GM12878 (cell line): Measurements from ENCODE around the gene OR5B3. TPM values are rescaled to one million over a fixed set of nuclear protein-coding genes. Genes with fewer than 3 reads are reported as not detected.

Experiments used
- ATAC-seq: fragments of 200-7000 bp; cut with Tn5 transposase; 3 replicates; pipeline ENCODE4 v1.9.1; 2020; ENCODE audit warnings: mild to moderate bottlenecking, moderate library complexity
- BruUV-seq: library from RNA; stranded (reverse); fragments of 400-500 nt; replicated peaks from 2 replicates; lab custom pipeline; 2021; lab: Mats Ljungman, UMichigan
- CTCF ChIA-PET: fragments of 300-600 bp; sonication (Branson Sonifier 250); formaldehyde crosslinking; extraction: SDS; loops from one replicate; lab custom pipeline; 2021; ENCODE audit warnings: inconsistent platforms; lab: Yijun Ruan, JAX
- POLR2A ChIA-PET: fragments of 350-600 bp; formaldehyde crosslinking; extraction: SDS; loops from one replicate; lab custom pipeline; 2021; ENCODE audit warnings: inconsistent platforms; lab: Charles Lee
- RAD21 ChIA-PET: fragments of 300-600 bp; sonication (Branson Sonifier 250); formaldehyde crosslinking; loops from one replicate; lab custom pipeline; 2023; ENCODE audit warnings: antibody characterized with exemption; ENCODE audit not compliant: unreplicated experiment; lab: Charles Lee
- SMC1A ChIA-PET: fragments of 300-600 bp; sonication (Branson Sonifier 250); formaldehyde crosslinking; loops from one replicate; lab custom pipeline; 2023; ENCODE audit not compliant: unreplicated experiment, uncharacterized antibody; lab: Charles Lee
- DNase-seq: peaks from one replicate; pipeline ENCODE4 v3.0.0-alpha.2; 2011; ENCODE audit warnings: low read depth, low spot score
- FAIRE-seq: peaks from 3 replicates; lab custom pipeline; 2011; peaks lifted over from hg19 to GRCh38; lab: Jason Lieb, UNC
- H2AFZ ChIP-seq: 2 replicates; pipeline ENCODE4 v1.6.0; 2011; ENCODE audit warnings: low read depth, low read length, control low read depth; ENCODE audit not compliant: control insufficient read depth
- H3K27ac ChIP-seq: 2 replicates; pipeline ENCODE4 v1.5.1; 2011; ENCODE audit warnings: control low read depth; ENCODE audit not compliant: control insufficient read depth, insufficient read depth
- H3K27me3 ChIP-seq, 2 experiments: replicated peaks in 1 of 2; 2 replicates each; pipeline versions ENCODE4 v1.6.0 to v1.6.1; 2011; ENCODE audit warnings: low read length in 1 of 2; ENCODE audit not compliant: control insufficient read depth in 2 of 2, insufficient read depth in 2 of 2
- H3K36me3 ChIP-seq, 2 experiments: 2 replicates each; pipeline ENCODE4 v1.5.1; 2011; ENCODE audit warnings: low read length in 1 of 2; ENCODE audit not compliant: control insufficient read depth in 2 of 2, insufficient read depth in 2 of 2
- H3K4me1 ChIP-seq: 2 replicates; pipeline ENCODE4 v1.6.1; 2011; ENCODE audit warnings: mild to moderate bottlenecking, low read length, moderate library complexity, mixed read lengths; ENCODE audit not compliant: control insufficient read depth, insufficient read depth
- H3K4me2 ChIP-seq: 2 replicates; pipeline ENCODE4 v1.6.0; 2011; ENCODE audit warnings: control low read depth; ENCODE audit not compliant: control insufficient read depth, insufficient read depth
- H3K4me3 ChIP-seq: fragments of 200-600 bp; sonication (generic); 2 replicates; pipeline ENCODE4 v1.5.1; 2016
- H3K79me2 ChIP-seq: 2 replicates; pipeline ENCODE4 v1.6.0; 2011; ENCODE audit warnings: low read length; ENCODE audit not compliant: control insufficient read depth, insufficient read depth
- H3K9ac ChIP-seq: 2 replicates; pipeline ENCODE4 v1.8.0; 2011; ENCODE audit warnings: low read length, control low read depth, mixed read lengths; ENCODE audit not compliant: control insufficient read depth, insufficient read depth
- H3K9me3 ChIP-seq: replicated peaks from 3 replicates; pipeline ENCODE4 v1.5.1; 2011; ENCODE audit warnings: mild to moderate bottlenecking, low read length; ENCODE audit not compliant: control insufficient read depth, insufficient read depth
- H4K20me1 ChIP-seq: 2 replicates; pipeline ENCODE4 v1.6.0; 2011; ENCODE audit not compliant: control insufficient read depth, insufficient read depth
- CHD2 ChIP-seq: IDR thresholded peaks from 2 replicates; pipeline ENCODE4 v1.6.1; 2011; ENCODE audit warnings: low read depth, low read length, improper control_type of control experiment, borderline replicate concordance
- ETV6 ChIP-seq, 2 experiments: fragments of 450-650 bp in 1 of 2; IDR thresholded peaks in 1 of 2; conservative IDR thresholded peaks in 1 of 2; 2 replicates each; pipeline ENCODE4 v1.6.1; 2014; ENCODE audit warnings: antibody characterized with exemption in 1 of 2, borderline replicate concordance in 1 of 2, low read depth in 1 of 2, mild to moderate bottlenecking in 1 of 2, moderate library complexity in 1 of 2
- EZH2 ChIP-seq: IDR thresholded peaks from 2 replicates; pipeline ENCODE4 v1.6.1; 2012; ENCODE audit warnings: low read depth, mild to moderate bottlenecking, control low read depth, inconsistent platforms, low read length, borderline replicate concordance; ENCODE audit not compliant: control insufficient read depth
- FOXM1 ChIP-seq: IDR thresholded peaks from 2 replicates; pipeline ENCODE4 v1.6.1; 2012; ENCODE audit warnings: low read depth, mild to moderate bottlenecking, inconsistent platforms, low read length, moderate library complexity
- SPI1 ChIP-seq: IDR thresholded peaks from 2 replicates; pipeline ENCODE4 v1.6.1; 2011; ENCODE audit warnings: low read depth, mild to moderate bottlenecking, low read length, moderate library complexity, borderline replicate concordance; ENCODE audit not compliant: insufficient read depth
- TAF1 ChIP-seq: IDR thresholded peaks from 2 replicates; pipeline ENCODE4 v1.6.1; 2011; ENCODE audit warnings: mild to moderate bottlenecking, low read depth, low read length, borderline replicate concordance
- in situ Hi-C: fragments of 300-500 bp; cut with MboI; formaldehyde crosslinking; loops from 9 replicates; pipeline ENCODE4 v1.14.3; 2018; ENCODE audit warnings: mixed read lengths
- intact Hi-C: fragments of 100-400 bp; cut with micrococcal nuclease; formaldehyde crosslinking; loops from one replicate; pipeline ENCODE4 v1.14.2; 2022; ENCODE audit not compliant: unreplicated experiment
- polyA plus RNA-seq, 11 experiments: library from polyadenylated mRNA; depleted of rRNA in 4 of 11; unstranded in 6 of 11; stranded (reverse) in 5 of 11; fragments of >200 nt; fragmentation: Nextera tagmentation in 4 of 11; fragmentation: Illumina TruSeq in 1 of 11; extraction: Ambion mirVana in 4 of 11; extraction: Trizol in 1 of 11; gene quantifications; 1 replicate in 1 of 11; 2 replicates in 10 of 11; pipeline versions ENCODE4 v1.2.1 to v1.2.3, GENCODE V29; 2011 to 2016; ENCODE audit warnings: inconsistent platforms in 2 of 11, missing spikeins in 2 of 11, low read depth in 1 of 11
- total RNA-seq, 4 experiments: library from RNA; depleted of rRNA in 3 of 4; stranded (reverse); fragments of >200 nt in 3 of 4; fragmentation: Illumina TruSeq in 1 of 4; extraction: Trizol in 1 of 4; gene quantifications; 2 replicates each; pipeline versions ENCODE4 v1.2.1 to v1.2.3, GENCODE V29; 2013 to 2021
- TF ChIP-seq, protein P1 (sequence below): fragments of 150-350 bp; IDR thresholded peaks from 2 replicates; pipeline ENCODE4 v1.6.1; 2016; ENCODE audit warnings: low read depth, low read length

The OR5B3 gene
- total and polyA plus RNA-seq, 10 of the 15 experiments (the other 5 are each of a cell fraction or from before 2014, with no cell fraction given) = not detected

DNA sequence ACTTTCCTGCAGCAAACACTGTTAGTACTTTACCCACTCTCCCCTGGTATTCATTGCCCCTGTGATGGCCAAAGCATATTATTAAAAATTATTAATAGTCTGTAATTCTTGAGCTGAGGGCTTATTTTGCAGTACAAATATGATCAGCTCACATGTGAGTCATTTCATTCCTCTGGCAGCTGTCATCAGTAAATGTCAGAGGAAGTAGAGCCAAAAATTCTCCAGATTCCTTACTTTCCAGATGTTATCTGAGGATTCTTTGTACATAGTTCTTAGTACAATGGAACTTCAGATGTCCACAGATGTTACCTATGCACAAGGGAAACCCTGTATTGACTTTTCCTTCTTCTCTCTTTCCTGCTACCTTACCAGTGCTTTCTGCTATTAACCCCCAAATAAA, 12.5 kb downstream of the OR5B3 start:
- FAIRE-seq = no peak
- Histone ChIP-seq H3K9ac (no peak overlapping the region), H2AFZ (no peak overlapping the region), H3K36me3 (no peaks in the 10 kb centered on the region), H3K4me1 (no peaks in the 10 kb centered on the region), H3K27me3 (no peaks in the 10 kb centered on the region), H3K9me3 (no peaks in the 10 kb centered on the region; the same call in 2 of the 3 replicates), H4K20me1 (no peaks in the 10 kb centered on the region), H3K27ac (no peak overlapping the region), H3K4me3 (no peak overlapping the region), H3K79me2 (no peaks in the 10 kb centered on the region), H3K4me2 (no peak overlapping the region)
- no peak for ATAC-seq
- no TSS peak for BruUV-seq
- no peak for TF ChIP-seq FOXM1
- TF ChIP-seq TAF1 = no peak
- TF ChIP-seq CHD2 = no peak
- no peak for TF ChIP-seq SPI1
- TF ChIP-seq, protein P1, sequence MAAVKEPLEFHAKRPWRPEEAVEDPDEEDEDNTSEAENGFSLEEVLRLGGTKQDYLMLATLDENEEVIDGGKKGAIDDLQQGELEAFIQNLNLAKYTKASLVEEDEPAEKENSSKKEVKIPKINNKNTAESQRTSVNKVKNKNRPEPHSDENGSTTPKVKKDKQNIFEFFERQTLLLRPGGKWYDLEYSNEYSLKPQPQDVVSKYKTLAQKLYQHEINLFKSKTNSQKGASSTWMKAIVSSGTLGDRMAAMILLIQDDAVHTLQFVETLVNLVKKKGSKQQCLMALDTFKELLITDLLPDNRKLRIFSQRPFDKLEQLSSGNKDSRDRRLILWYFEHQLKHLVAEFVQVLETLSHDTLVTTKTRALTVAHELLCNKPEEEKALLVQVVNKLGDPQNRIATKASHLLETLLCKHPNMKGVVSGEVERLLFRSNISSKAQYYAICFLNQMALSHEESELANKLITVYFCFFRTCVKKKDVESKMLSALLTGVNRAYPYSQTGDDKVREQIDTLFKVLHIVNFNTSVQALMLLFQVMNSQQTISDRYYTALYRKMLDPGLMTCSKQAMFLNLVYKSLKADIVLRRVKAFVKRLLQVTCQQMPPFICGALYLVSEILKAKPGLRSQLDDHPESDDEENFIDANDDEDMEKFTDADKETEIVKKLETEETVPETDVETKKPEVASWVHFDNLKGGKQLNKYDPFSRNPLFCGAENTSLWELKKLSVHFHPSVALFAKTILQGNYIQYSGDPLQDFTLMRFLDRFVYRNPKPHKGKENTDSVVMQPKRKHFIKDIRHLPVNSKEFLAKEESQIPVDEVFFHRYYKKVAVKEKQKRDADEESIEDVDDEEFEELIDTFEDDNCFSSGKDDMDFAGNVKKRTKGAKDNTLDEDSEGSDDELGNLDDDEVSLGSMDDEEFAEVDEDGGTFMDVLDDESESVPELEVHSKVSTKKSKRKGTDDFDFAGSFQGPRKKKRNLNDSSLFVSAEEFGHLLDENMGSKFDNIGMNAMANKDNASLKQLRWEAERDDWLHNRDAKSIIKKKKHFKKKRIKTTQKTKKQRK = no peak
- no peak for TF ChIP-seq ETV6 (conservative IDR thresholded peaks at IDR 0.05 in 1 of 2, IDR thresholded peaks at IDR 0.05 in 1 of 2; ENCODE audit: borderline replicate concordance in 1 of 2, low read depth in 1 of 2)
- no peak for TF ChIP-seq EZH2
- intact Hi-C loops (no loop called here), in situ Hi-C loops (no loop called here)
- CTCF ChIA-PET = no interaction called here
- RAD21 ChIA-PET = no interaction called here
- DNase-seq = no peak
- SMC1A ChIA-PET = interaction anchor here (0.6 kb wide), 1 partner anchor 27 kb away, joined by 3 read pairs; no protein-coding TSS in a partner anchor
- POLR2A ChIA-PET = no interaction called here
